Astrocyte (in vitro differentiated cells and primary cell): ENCODE data around the gene C1orf146. TPM values are rescaled to one million over a fixed set of nuclear protein-coding genes. Genes with fewer than 3 reads are reported as not detected.
"Not testable (repeated sequence)": the region's sequence is repeated elsewhere in the genome, so short reads cannot be mapped to it uniquely, and the experiment has no call there.

ENCODE experiments used
- DNase-seq: peaks from one replicate; pipeline ENCODE4 v3.0.0-alpha.2; 2010; ENCODE audit warnings: low read depth
- FAIRE-seq: peaks from 2 replicates; lab custom pipeline; 2011; peaks lifted over from hg19 to GRCh38; lab: Jason Lieb, UNC
- H2AFZ ChIP-seq: 2 replicates; pipeline ENCODE4 v1.6.0; 2012; ENCODE audit warnings: low read depth, low read length, inconsistent platforms
- H3K27ac ChIP-seq: 2 replicates; pipeline ENCODE4 v1.5.1; 2011; ENCODE audit warnings: low read depth, low read length, inconsistent platforms
- H3K27me3 ChIP-seq: 2 replicates; pipeline ENCODE4 v1.6.0; 2011; ENCODE audit warnings: low read length, inconsistent platforms; ENCODE audit not compliant: insufficient read depth
- H3K36me3 ChIP-seq: 2 replicates; pipeline ENCODE4 v1.5.1; 2011; ENCODE audit warnings: low read length, inconsistent platforms; ENCODE audit not compliant: insufficient read depth
- H3K4me1 ChIP-seq: 2 replicates; pipeline ENCODE4 v1.5.1; 2011; ENCODE audit warnings: low read length, inconsistent platforms; ENCODE audit not compliant: insufficient read depth
- H3K4me2 ChIP-seq: 2 replicates; pipeline ENCODE4 v1.6.0; 2012; ENCODE audit warnings: low read length, inconsistent platforms
- H3K4me3 ChIP-seq: 2 replicates; pipeline ENCODE4 v1.5.1; 2011; ENCODE audit warnings: low read depth, mild to moderate bottlenecking, low read length, inconsistent platforms; ENCODE audit not compliant: insufficient read depth
- H3K79me2 ChIP-seq: 2 replicates; pipeline ENCODE4 v1.6.0; 2012; ENCODE audit warnings: mild to moderate bottlenecking, low read length, inconsistent platforms; ENCODE audit not compliant: insufficient read depth
- H3K9ac ChIP-seq: 2 replicates; pipeline ENCODE4 v1.6.0; 2012; ENCODE audit warnings: mild to moderate bottlenecking, low read length, inconsistent platforms
- H3K9me3 ChIP-seq: 2 replicates; pipeline ENCODE4 v1.5.1; 2012; ENCODE audit warnings: low read depth, mild to moderate bottlenecking, low read length, inconsistent platforms; ENCODE audit not compliant: insufficient read depth
- H4K20me1 ChIP-seq: 2 replicates; pipeline ENCODE4 v1.6.0; 2012; ENCODE audit warnings: low read length, inconsistent platforms; ENCODE audit not compliant: insufficient read depth
- H3K27ac Mint-ChIP-seq: one replicate; pipeline ENCODE4 v1.8.0; 2021; ENCODE audit warnings: mild to moderate bottlenecking, mixed read lengths; ENCODE audit not compliant: unreplicated experiment
- H3K27me3 Mint-ChIP-seq: one replicate; pipeline ENCODE4 v1.8.0; 2021; ENCODE audit warnings: low read depth, mixed read lengths; ENCODE audit not compliant: unreplicated experiment
- H3K36me3 Mint-ChIP-seq: one replicate; pipeline ENCODE4 v1.8.0; 2021; ENCODE audit warnings: low read depth, mixed read lengths; ENCODE audit not compliant: unreplicated experiment
- H3K4me1 Mint-ChIP-seq: one replicate; pipeline ENCODE4 v1.8.0; 2021; ENCODE audit warnings: low read depth, mixed read lengths; ENCODE audit not compliant: unreplicated experiment
- H3K4me3 Mint-ChIP-seq: one replicate; pipeline ENCODE4 v1.8.0; 2021; ENCODE audit warnings: mild to moderate bottlenecking, moderate library complexity, mixed read lengths; ENCODE audit not compliant: unreplicated experiment
- H3K9me3 Mint-ChIP-seq: one replicate; pipeline ENCODE4 v1.8.0; 2021; ENCODE audit warnings: mild to moderate bottlenecking, mixed read lengths; ENCODE audit not compliant: unreplicated experiment
- EZH2 ChIP-seq: IDR thresholded peaks from 2 replicates; pipeline ENCODE4 v1.6.1; 2012; ENCODE audit warnings: mild to moderate bottlenecking, low read length, inconsistent platforms; ENCODE audit not compliant: insufficient read depth
- total RNA-seq: library from RNA; stranded (reverse); gene quantifications from 2 replicates; pipeline ENCODE4 v1.2.1, GENCODE V29; 2021
- TF ChIP-seq, protein P1 (sequence below): IDR thresholded peaks from 2 replicates; pipeline ENCODE4 v1.5.1; 2011; ENCODE audit warnings: low read depth, mild to moderate bottlenecking, inconsistent platforms, low read length, moderate library complexity; ENCODE audit not compliant: insufficient read depth

C1orf146 gene
- total RNA-seq, 1 donor from 2014 or later = not detected

DNA sequence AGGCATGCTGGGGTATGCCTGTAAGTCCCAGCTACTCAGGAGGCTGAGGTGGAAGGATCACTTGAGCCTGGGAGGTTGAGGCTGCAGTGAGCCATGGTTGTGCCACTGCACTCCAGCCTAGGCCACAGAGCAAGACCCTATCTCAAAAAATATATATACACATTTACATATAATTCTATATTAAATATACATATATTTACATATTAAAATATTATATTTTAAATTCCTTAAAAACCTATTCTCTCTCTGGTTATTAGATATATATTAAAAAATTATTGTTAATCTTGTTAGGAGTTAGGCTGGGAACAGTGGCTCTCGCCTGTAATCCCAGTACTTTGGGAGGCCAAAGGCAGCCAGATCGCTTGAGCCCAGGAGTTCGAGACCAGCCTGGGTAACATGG is 58.4 kb downstream of the C1orf146 start:
- H3K9me3 ChIP-seq = no peaks in the 10 kb centered on the region
- H2AFZ ChIP-seq = no peak overlapping the region
- no peak overlapping the region for H3K4me3 ChIP-seq
- H4K20me1 ChIP-seq = no peaks in the 10 kb centered on the region
- Mint-ChIP-seq H3K36me3 (peaks cover 22% of the 10 kb centered on the region), H3K4me1 (peaks cover 8% of the 10 kb centered on the region), H3K27me3 (no peaks in the 10 kb centered on the region), H3K9me3 (peaks cover 5% of the 10 kb centered on the region), H3K4me3 (no peak overlapping the region), H3K27ac (no peak overlapping the region)
- H3K27ac ChIP-seq = no peak overlapping the region
- FAIRE-seq (no peak), DNase-seq (no peak)
- H3K4me2 ChIP-seq = no peak overlapping the region
- H3K9ac ChIP-seq = no peak overlapping the region
- no peaks in the 10 kb centered on the region for H3K79me2 ChIP-seq
- no peaks in the 10 kb centered on the region for H3K27me3 ChIP-seq
- TF ChIP-seq, protein P1, sequence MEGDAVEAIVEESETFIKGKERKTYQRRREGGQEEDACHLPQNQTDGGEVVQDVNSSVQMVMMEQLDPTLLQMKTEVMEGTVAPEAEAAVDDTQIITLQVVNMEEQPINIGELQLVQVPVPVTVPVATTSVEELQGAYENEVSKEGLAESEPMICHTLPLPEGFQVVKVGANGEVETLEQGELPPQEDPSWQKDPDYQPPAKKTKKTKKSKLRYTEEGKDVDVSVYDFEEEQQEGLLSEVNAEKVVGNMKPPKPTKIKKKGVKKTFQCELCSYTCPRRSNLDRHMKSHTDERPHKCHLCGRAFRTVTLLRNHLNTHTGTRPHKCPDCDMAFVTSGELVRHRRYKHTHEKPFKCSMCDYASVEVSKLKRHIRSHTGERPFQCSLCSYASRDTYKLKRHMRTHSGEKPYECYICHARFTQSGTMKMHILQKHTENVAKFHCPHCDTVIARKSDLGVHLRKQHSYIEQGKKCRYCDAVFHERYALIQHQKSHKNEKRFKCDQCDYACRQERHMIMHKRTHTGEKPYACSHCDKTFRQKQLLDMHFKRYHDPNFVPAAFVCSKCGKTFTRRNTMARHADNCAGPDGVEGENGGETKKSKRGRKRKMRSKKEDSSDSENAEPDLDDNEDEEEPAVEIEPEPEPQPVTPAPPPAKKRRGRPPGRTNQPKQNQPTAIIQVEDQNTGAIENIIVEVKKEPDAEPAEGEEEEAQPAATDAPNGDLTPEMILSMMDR = no peak
- no peak for TF ChIP-seq EZH2
- peaks cover 10% of the 10 kb centered on the region for H3K4me1 ChIP-seq
- H3K36me3 ChIP-seq = no peaks in the 10 kb centered on the region

DNA sequence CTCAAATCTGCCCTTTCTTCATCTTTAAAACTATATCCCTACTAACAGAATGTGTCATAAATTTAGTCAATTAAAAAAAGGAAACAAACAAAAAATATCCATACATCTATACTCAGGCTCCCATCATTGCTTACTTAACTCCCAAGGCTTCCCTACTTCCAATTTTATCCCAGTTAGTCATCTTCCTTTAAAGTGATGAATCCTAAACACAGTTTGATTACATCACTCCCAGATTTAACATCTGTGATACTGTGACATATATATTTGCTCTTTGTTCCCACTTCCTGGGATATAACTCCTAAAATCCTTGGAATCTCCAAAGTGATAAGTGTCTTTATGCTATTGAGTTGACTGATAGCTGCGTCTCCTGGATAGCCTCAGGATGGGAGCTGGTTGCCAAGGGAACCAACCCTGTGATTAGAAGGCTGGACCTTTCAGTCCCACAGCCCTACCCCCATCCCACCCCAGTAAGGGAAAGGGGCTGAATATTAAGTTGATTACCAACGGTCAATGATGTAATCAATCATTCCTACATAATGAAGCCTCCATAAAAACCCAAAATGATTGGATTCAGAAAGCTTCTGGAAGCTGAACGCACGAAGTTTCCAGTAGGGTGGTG is 59.5 kb downstream of the C1orf146 start:
- no peak overlapping the region for H3K27ac Mint-ChIP-seq
- Histone ChIP-seq H2AFZ (no peak overlapping the region), H3K4me1 (peaks cover 10% of the 10 kb centered on the region), H4K20me1 (no peaks in the 10 kb centered on the region), H3K27me3 (no peaks in the 10 kb centered on the region), H3K36me3 (no peaks in the 10 kb centered on the region), H3K9ac (no peak overlapping the region), H3K4me2 (peak overlapping the region; percentile 38), H3K9me3 (no peaks in the 10 kb centered on the region), H3K79me2 (no peaks in the 10 kb centered on the region), H3K4me3 (no peak overlapping the region), H3K27ac (peak overlapping the region; percentile 61)
- peaks cover 26% of the 10 kb centered on the region for H3K36me3 Mint-ChIP-seq
- peaks cover 8% of the 10 kb centered on the region for H3K4me1 Mint-ChIP-seq
- H3K9me3 Mint-ChIP-seq = peaks cover 5% of the 10 kb centered on the region
- no peak for FAIRE-seq
- TF ChIP-seq, protein P1 = no peak
- TF ChIP-seq EZH2 = no peak
- H3K27me3 Mint-ChIP-seq = no peaks in the 10 kb centered on the region
- no peak overlapping the region for H3K4me3 Mint-ChIP-seq
- peak; percentile 57 for DNase-seq

DNA sequence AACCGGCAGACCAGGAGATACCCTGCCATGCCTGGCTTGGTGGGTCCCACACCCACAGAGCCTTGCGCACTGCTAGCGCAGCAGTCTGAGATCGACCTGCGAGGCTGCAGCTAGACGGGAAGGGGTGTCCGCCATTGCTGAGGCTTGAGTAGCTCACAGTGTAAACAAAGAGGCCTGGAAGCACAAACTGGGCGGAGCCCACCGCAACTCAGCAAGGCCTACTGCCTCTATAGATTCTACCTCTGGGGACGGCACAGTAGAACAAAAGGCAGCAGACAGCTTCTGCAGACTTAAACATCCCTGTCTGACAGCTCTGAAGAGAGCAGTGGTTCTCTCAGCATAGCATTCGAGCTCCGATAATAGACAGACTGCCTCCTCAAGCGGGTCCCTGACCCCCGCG is 62.1 kb downstream of the C1orf146 start:
- DNase-seq = not testable (repeated sequence)

DNA sequence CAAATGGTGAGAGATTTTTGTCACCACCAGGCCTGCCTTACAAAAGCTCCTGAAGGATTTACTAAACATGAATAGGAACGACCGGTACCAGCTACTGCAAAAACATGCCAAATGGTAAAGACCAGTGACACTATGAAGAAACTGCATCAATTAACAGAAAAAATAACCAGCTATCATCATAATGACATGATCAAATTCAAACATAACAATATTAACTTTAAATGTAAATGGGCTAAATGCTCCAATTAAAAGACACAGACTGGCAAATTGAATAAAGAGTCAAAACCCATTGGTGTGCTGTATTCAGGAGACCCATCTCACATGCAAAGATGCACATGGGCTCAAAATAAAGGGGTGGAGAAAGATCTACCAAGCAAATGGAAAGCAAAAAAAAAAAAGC is 63.7 kb downstream of the C1orf146 start:
- not testable (repeated sequence) for H3K27me3 ChIP-seq, H3K4me2 ChIP-seq, H3K27ac ChIP-seq, H3K27ac Mint-ChIP-seq, H3K4me3 Mint-ChIP-seq, H3K9me3 ChIP-seq, H3K4me1 Mint-ChIP-seq, H3K27me3 Mint-ChIP-seq, H2AFZ ChIP-seq, H3K36me3 ChIP-seq, FAIRE-seq, H3K79me2 ChIP-seq, H3K9ac ChIP-seq, H3K9me3 Mint-ChIP-seq, H3K4me3 ChIP-seq, H4K20me1 ChIP-seq, DNase-seq
- peaks cover 23% of the 10 kb centered on the region for H3K36me3 Mint-ChIP-seq
- peaks cover 10% of the 10 kb centered on the region for H3K4me1 ChIP-seq

More for the DNA sequence above, 62.1 kb downstream of the C1orf146 start:
- H3K27me3 Mint-ChIP-seq, H4K20me1 ChIP-seq, H3K79me2 ChIP-seq, H3K4me1 Mint-ChIP-seq, H3K27ac Mint-ChIP-seq, H2AFZ ChIP-seq, H3K9ac ChIP-seq, H3K4me3 Mint-ChIP-seq, H3K27ac ChIP-seq, H3K9me3 ChIP-seq, H3K4me3 ChIP-seq, H3K4me2 ChIP-seq, H3K9me3 Mint-ChIP-seq, FAIRE-seq, H3K36me3 ChIP-seq, H3K27me3 ChIP-seq: not testable (repeated sequence)
- peaks cover 19% of the 10 kb centered on the region for H3K36me3 Mint-ChIP-seq
- peaks cover 10% of the 10 kb centered on the region for H3K4me1 ChIP-seq
